HG03460 (cell line): ENCODE results near the gene ATP5F1C.

Experiments used
- ATAC-seq: cut with Tn5 transposase; IDR thresholded peaks from one replicate; pipeline ENCODE4 v1.9.1; 2021; ENCODE audit not compliant: unreplicated experiment

Gene ATP5F1C

DNA sequence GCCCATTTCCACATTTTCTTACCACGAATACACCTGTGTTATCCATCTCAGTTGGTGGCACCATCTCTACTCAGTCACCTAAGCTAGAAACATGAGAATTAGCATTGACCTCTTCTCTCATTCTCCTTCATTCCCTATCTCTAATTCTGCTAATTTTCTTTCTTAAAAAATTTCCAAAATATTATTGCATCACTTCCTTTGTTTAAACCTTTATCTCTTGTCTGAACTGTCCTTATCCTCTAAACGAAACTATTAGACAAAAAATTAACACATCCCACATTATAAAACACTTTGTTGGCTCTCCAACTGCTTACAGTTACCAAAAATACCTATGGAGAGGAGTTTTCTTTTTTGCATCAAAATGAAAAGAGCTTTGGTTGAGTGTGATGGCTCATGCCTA, 48.6 kb downstream of the ATP5F1C start:
- no peak for ATAC-seq

DNA sequence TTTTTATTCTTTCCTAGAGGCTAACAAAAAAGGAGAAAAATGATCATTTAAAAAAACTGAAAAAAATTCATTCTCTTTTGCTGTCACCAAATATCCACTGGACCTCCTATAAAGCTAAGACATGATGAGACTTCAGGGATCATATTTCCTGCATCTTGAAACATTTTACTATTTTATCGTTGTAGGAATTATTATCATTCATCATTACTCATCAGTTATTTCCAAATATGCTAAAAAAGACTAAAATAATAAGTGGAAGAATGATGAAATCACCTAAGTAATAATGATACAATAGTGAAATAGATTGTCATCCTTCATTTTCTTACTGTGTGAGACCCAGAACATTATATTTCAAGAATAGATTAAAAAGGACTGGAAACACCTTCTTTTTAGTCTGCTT, 58.6 kb downstream of the ATP5F1C start:
- no peak for ATAC-seq

DNA sequence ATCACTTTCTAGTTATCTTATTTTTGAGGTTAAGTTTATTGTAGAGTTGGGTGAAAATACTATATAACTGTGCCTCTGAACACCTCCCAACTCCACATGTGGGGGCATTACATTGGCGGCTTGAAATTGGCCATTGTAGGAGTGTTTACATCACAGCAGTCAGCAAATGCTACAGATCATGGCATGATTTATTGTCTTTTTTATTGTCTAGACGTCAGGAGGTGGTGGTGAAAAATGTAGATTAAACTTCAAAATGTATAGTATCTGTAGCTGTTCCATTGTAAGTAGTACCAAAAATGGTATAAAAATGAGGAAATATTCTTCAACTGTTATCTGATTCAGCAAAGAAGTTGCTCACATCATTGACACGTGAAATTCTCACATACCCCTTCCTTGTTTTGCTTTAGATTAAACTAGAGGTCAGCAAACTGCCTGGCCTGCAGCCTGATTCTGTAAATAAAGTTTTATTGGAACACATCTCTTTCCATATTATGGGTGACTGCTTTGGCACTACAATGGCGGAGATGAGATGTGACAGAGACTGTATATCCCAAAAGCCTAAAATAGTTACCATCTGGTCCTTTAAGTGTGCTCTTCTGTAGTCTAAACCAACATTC, 65.4 kb downstream of the ATP5F1C start:
- ATAC-seq, result no peak

DNA sequence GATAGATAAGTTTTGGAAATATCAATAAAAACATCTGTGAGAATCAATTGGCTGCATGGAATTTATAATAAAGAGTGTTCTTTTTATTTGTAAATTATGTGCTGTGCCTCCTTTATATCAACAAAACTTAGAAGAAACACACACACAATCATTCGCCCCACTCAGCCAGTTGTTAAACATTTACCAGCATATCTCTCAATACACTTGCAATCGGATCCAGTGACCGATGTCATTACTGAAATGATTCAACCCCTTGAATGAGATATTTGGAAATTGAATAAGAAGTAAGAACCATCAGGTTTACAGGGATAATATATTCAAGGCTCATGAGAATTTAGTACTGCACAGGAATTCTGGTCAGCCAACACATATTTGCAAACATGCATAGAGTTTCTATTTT, 65.9 kb downstream of the ATP5F1C start:
- no peak for ATAC-seq

DNA sequence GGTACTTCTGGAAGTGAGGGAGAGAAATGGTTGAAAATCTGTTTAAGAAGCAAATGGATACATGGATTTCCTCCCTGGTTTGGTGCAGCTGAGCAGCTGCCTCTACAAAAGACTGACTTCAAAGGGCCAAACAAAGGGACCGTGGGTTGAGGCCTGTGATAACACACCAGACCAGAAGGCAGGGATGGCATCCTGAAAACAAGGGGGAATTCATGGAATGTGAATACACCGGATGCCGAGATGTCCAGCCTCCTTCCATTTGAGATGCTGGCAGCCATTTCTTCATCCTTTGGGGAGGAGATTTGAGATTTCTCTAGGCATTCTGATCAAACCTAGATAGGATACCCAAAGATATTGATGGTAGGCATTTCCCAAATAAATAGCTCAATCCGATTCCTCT, 67.2 kb downstream of the ATP5F1C start:
- no peak for ATAC-seq

DNA sequence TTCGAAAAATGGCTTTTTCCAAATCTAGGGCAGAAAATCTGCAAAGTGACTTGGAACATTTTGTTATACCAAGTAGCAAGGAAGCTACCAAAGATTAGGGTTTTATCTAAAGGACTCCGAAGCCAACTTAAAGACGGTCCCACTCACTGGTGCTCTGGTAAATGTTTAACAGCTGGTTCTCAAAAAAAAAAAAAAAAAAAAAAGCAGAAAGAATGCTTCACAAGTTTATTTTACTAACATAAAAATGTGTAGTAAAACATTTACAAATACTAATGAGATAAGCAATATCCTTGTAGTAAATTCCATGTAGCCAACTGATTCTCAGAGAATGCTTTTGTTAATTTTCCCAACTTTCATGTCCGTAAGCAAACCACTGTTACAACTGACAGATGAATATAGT, 68.7 kb downstream of the ATP5F1C start:
- no peak for ATAC-seq

DNA sequence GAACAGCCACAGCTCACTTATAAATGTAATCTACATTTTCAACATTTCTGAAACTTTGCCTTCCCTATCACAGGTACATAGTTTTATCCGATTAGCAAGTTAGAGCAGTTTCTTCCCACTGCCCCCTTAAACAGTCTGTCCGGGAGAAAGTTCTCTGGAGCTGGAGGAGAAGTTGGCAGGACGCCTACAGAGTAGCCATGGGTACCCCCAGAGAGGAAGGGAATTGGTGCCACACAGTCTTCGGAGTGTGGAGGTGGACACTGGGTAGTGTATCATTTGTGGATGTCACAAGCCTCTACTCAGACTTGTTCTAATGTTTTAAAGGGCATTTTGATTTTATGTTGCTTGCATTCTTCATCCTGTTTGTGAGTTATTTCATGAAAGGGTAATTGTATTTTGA, 69.3 kb downstream of the ATP5F1C start:
- no peak for ATAC-seq
